Esophagus muscularis mucosa (tissue), 4 donors: ENCODE results near the gene IGF2.

ENCODE experiments used
- EP300 ChIP-seq: sonication (generic); formaldehyde crosslinking; IDR thresholded peaks from one replicate; pipeline ENCODE4 v1.6.1; 2017; ENCODE audit warnings: antibody characterized with exemption
- POLR2A ChIP-seq: fragments of 450-650 bp; IDR thresholded peaks from one replicate; pipeline ENCODE4 v1.6.1; 2017; ENCODE audit warnings: antibody characterized with exemption, moderate library complexity, mild to moderate bottlenecking, low read depth
- TF ChIP-seq, protein P1 (sequence below), 3 experiments: fragments of 200-600 bp in 2 of 3; fragments of 450-650 bp in 1 of 3; sonication (generic) in 2 of 3; IDR thresholded peaks; one replicate each; pipeline ENCODE4 v1.5.1; 2017 to 2019; ENCODE audit warnings: antibody characterized with exemption in 3 of 3, mild to moderate bottlenecking in 2 of 3, moderate library complexity in 1 of 3

DNA sequence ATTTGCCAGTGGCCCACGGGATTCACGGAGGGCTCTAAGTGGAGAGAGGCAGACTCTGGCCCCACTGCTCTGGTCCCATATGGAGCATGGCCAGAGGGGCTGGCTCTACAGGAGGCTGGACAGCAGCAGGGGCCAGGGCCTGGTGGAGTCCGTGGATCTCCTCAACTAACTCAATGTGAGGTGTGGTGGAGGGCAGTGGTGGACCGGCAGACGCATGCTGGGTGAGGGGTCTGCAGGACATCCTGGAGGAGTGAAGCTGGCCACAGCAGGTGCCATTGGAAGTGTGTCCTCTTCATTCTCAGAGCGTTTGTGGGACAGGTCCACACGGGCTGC lies 15.6 kb downstream of the IGF2 start:
- TF ChIP-seq POLR2A (no peak), EP300 (no peak)
- TF ChIP-seq, protein P1, sequence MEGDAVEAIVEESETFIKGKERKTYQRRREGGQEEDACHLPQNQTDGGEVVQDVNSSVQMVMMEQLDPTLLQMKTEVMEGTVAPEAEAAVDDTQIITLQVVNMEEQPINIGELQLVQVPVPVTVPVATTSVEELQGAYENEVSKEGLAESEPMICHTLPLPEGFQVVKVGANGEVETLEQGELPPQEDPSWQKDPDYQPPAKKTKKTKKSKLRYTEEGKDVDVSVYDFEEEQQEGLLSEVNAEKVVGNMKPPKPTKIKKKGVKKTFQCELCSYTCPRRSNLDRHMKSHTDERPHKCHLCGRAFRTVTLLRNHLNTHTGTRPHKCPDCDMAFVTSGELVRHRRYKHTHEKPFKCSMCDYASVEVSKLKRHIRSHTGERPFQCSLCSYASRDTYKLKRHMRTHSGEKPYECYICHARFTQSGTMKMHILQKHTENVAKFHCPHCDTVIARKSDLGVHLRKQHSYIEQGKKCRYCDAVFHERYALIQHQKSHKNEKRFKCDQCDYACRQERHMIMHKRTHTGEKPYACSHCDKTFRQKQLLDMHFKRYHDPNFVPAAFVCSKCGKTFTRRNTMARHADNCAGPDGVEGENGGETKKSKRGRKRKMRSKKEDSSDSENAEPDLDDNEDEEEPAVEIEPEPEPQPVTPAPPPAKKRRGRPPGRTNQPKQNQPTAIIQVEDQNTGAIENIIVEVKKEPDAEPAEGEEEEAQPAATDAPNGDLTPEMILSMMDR (IDR thresholded peaks at IDR 0.05) = no peak
